Colonic mucosa (tissue), 4 donors: ENCODE data around the gene MYO16. TPM values are rescaled to one million over a fixed set of nuclear protein-coding genes. Genes with fewer than 3 reads are reported as not detected.

ENCODE experiments used
- DNase-seq: peaks from one replicate; pipeline ENCODE4 v3.0.0-alpha.2; 2020
- H3K27ac ChIP-seq: fragments of 200-600 bp; one replicate; pipeline ENCODE4 v1.8.0; 2021
- H3K27me3 ChIP-seq: fragments of 200-600 bp; one replicate; pipeline ENCODE4 v1.8.0; 2021
- H3K36me3 ChIP-seq: fragments of 200-600 bp; one replicate; pipeline ENCODE4 v1.8.0; 2021
- H3K4me1 ChIP-seq: fragments of 200-600 bp; one replicate; pipeline ENCODE4 v1.8.0; 2021; ENCODE audit warnings: mild to moderate bottlenecking
- H3K4me3 ChIP-seq: fragments of 200-600 bp; one replicate; pipeline ENCODE4 v1.8.0; 2021
- H3K9ac ChIP-seq, 2 donors: one replicate each; pipeline ENCODE4 v1.7.0; 2013; ENCODE audit warnings: control low read depth in 2 of 2, low read depth in 2 of 2, low read length in 2 of 2
- H3K9me3 ChIP-seq: fragments of 200-600 bp; one replicate; pipeline ENCODE4 v1.8.0; 2021
- CTCF ChIP-seq: fragments of 200-600 bp; IDR thresholded peaks from one replicate; pipeline ENCODE4 v1.8.0; 2022; ENCODE audit warnings: antibody characterized with exemption, mild to moderate bottlenecking
- intact Hi-C: fragments of 100-400 bp; cut with DNase I; formaldehyde crosslinking; loops from one replicate; pipeline ENCODE4 v1.14.1; 2022
- total RNA-seq, 2 donors: library from RNA; stranded (reverse); fragmentation: NEBNext Ultra II Directional in 1 of 2; extraction: Animal tissue kit (Norgen Biotek cat#: 25700) in 1 of 2; gene quantifications; one replicate each; pipeline ENCODE4 v1.2.1, GENCODE V29; 2021
- donor health status: healthy.
- donor health status: DM: no; HTN: no; CAD: no.
- donor health status: DM: no; HTN: no; CAD: no.

MYO16 gene
- total RNA-seq, 2 donors from 2014 or later: 0.05 TPM; not detected in 1

GRCh38 chr13:108833531-108833930 lies 204.1 kb downstream of the MYO16 start:
- DNase-seq: no peak

GRCh38 chr13:108834193-108834592 lies 204.8 kb downstream of the MYO16 start:
- no peak overlapping the region for H3K9ac ChIP-seq
- H3K27ac ChIP-seq: no peak overlapping the region
- no peaks in the 10 kb centered on the region for H3K27me3 ChIP-seq
- intact Hi-C loops: no loop called here
- no peaks in the 10 kb centered on the region for H3K36me3 ChIP-seq
- no peaks in the 10 kb centered on the region for H3K4me1 ChIP-seq
- no peak overlapping the region for H3K4me3 ChIP-seq
- no peaks in the 10 kb centered on the region for H3K9me3 ChIP-seq
- DNase-seq: no peak
- no peak for TF ChIP-seq CTCF

More at GRCh38 chr13:108833531-108833930, 204.1 kb downstream of the MYO16 start:
- no peaks in the 10 kb centered on the region for H3K9me3 ChIP-seq
- no peak for TF ChIP-seq CTCF
- no peaks in the 10 kb centered on the region for H3K36me3 ChIP-seq
- no peaks in the 10 kb centered on the region for H3K4me1 ChIP-seq
- no peak overlapping the region for H3K27ac ChIP-seq
- no peak overlapping the region for H3K9ac ChIP-seq
- no peak overlapping the region for H3K4me3 ChIP-seq
- H3K27me3 ChIP-seq: no peaks in the 10 kb centered on the region
- intact Hi-C loops: no loop called here

- no peak for DNase-seq
- Histone ChIP-seq H3K9me3 (no peaks in the 10 kb centered on the region), H3K4me3 (no peak overlapping the region), H3K27me3 (no peaks in the 10 kb centered on the region), H3K9ac (no peak overlapping the region), H3K27ac (no peak overlapping the region), H3K36me3 (no peaks in the 10 kb centered on the region), H3K4me1 (no peaks in the 10 kb centered on the region)
- intact Hi-C loops: no loop called here
- TF ChIP-seq CTCF: no peak
These were observed 205.7 kb downstream of the MYO16 start for GRCh38 chr13:108835083-108835482.

GRCh38 chr13:108850691-108851090 lies 221.3 kb downstream of the MYO16 start:
- TF ChIP-seq CTCF: no peak
- no peaks in the 10 kb centered on the region for H3K9me3 ChIP-seq
- intact Hi-C loops: no loop called here

GRCh38 chr13:108851660-108852059 lies 222.2 kb downstream of the MYO16 start:
- no peaks in the 10 kb centered on the region for H3K9me3 ChIP-seq
- no peaks in the 10 kb centered on the region for H3K27me3 ChIP-seq
- H3K9ac ChIP-seq: no peak overlapping the region
- no peaks in the 10 kb centered on the region for H3K36me3 ChIP-seq
- DNase-seq: no peak
- no peak overlapping the region for H3K4me3 ChIP-seq
- intact Hi-C loops: no loop called here
- no peak for TF ChIP-seq CTCF
- no peaks in the 10 kb centered on the region for H3K4me1 ChIP-seq
- no peak overlapping the region for H3K27ac ChIP-seq

More at GRCh38 chr13:108850691-108851090, 221.3 kb downstream of the MYO16 start:
- no peaks in the 10 kb centered on the region for H3K27me3 ChIP-seq
- no peaks in the 10 kb centered on the region for H3K4me1 ChIP-seq
- H3K9ac ChIP-seq: no peak overlapping the region
- H3K27ac ChIP-seq: no peak overlapping the region
- H3K36me3 ChIP-seq: no peaks in the 10 kb centered on the region
- no peak overlapping the region for H3K4me3 ChIP-seq
- DNase-seq: no peak

GRCh38 chr13:108853031-108853430 lies 223.6 kb downstream of the MYO16 start:
- Histone ChIP-seq H3K9me3 (no peaks in the 10 kb centered on the region), H3K36me3 (no peaks in the 10 kb centered on the region), H3K4me3 (no peak overlapping the region), H3K9ac (no peak overlapping the region), H3K27me3 (no peaks in the 10 kb centered on the region), H3K27ac (no peak overlapping the region), H3K4me1 (no peaks in the 10 kb centered on the region)
- no peak for TF ChIP-seq CTCF
- intact Hi-C loops: no loop called here
- no peak for DNase-seq
